HK-2 (cell line): ENCODE data around the gene SUGT1.
"Not testable (repeated sequence)": the region's sequence is repeated elsewhere in the genome, so short reads cannot be mapped to it uniquely, and the experiment has no call there.

Experiments used
- DNase-seq: peaks from one replicate; pipeline ENCODE4 v3.0.0-alpha.2; 2018; ENCODE audit not compliant: unreplicated experiment

The SUGT1 gene

GRCh38 chr13:52652196-52652979 lies at the start of gene SUGT1:
Gene SUGT1, plus strand, starts transcription at chr13:52652836. Its CDS starts 85 bp downstream, at chr13:52652921.
- peak; percentile 88 for DNase-seq

DNA sequence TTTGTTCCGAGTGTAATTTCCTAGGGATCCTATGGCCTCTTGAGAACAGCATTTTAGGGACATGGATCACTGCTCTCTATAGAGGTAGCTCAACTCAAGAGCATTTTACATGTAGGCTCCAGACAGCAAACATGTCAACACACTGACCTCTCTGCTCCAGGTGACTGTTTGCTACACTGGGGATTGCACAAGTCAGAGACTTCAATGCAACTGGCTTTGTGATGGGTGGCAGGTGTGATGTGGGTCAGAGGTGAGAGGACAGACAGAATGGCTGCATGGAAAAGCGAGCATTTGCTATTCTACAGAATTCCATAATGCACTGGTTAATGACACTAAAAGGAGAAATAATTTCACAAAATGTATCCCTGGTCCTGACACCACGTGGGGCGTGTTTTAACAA lies 49.3 kb upstream of the SUGT1 start:
- DNase-seq, result not testable (repeated sequence)

- not testable (repeated sequence) for DNase-seq
Observed at GRCh38 chr13:52606126-52606525, 46.5 kb upstream of the SUGT1 start.

DNA sequence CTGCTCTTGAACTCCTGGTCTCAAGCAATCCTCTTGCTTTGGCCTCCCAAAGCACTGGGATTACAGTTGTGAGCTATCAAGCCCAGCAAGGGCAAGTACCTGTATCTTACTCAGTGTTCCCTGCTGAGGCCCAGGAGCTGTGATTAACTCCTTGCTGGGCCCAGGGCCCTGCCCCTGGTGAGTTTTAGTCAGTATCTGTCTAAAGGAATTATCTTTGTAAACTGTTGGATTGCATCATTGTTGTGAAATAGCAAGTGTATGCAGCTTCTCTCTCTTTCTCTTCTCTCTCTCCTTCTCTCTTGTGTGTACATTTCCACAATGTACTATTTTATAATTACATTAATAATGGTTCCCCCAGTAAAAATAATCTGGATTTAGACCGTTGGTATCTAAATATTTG lies 45.8 kb upstream of the SUGT1 start:
- DNase-seq, result not testable (repeated sequence)

GRCh38 chr13:52608184-52608583 lies 44.5 kb upstream of the SUGT1 start:
- not testable (repeated sequence) for DNase-seq

DNA sequence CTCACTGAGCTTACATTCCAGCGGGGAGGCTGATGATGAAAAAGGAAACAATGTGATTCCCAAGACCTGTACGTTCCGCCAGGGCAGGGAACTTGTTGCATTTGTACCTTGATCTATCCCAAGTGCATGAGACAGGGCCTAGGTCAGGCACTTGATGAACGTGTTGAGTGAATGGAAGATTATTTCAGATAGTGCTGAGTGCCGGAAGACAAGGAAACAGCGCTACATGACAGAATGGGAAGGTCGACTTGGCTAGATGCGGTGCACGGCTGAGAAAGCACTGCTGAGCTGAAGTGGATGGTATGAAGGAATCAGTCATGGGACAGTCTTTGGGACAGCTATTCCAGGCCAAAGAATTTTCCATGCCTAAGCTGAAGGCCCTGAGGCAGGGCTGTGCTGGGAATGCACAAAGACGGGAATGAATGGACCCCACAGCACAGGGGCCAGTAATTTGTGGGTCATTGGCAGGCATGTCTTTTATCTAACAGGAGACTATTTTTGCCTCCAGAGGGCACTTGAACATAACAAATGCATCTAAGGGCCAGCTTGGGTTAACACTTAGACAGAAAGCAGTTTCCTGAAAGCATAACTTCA lies 43.5 kb upstream of the SUGT1 start:
- DNase-seq, result not testable (repeated sequence)

- DNase-seq, result not testable (repeated sequence)
Observed at GRCh38 chr13:52610158-52610557, 42.5 kb upstream of the SUGT1 start.

GRCh38 chr13:52615134-52615801 lies 37.4 kb upstream of the SUGT1 start:
- no peak for DNase-seq

GRCh38 chr13:52615812-52616211 lies 36.8 kb upstream of the SUGT1 start:
- no peak for DNase-seq

- peak; percentile 85 for DNase-seq
Observed at GRCh38 chr13:52617070-52618060, 35.3 kb upstream of the SUGT1 start.

GRCh38 chr13:52631083-52631690 lies 21.4 kb upstream of the SUGT1 start:
- DNase-seq, result not testable (repeated sequence)

- no peak for DNase-seq
Observed at GRCh38 chr13:52638666-52639328, 13.8 kb upstream of the SUGT1 start.

- DNase-seq, result no peak
Observed at GRCh38 chr13:52642131-52642530, 10.5 kb upstream of the SUGT1 start, which contains the start of gene HNRNPA1L2. Gene HNRNPA1L2, plus strand, starts transcription at chr13:52642431. Its CDS starts 62 bp downstream, at chr13:52642493.

GRCh38 chr13:52644108-52644507 lies 8.5 kb upstream of the SUGT1 start:
- no peak for DNase-seq

DNA sequence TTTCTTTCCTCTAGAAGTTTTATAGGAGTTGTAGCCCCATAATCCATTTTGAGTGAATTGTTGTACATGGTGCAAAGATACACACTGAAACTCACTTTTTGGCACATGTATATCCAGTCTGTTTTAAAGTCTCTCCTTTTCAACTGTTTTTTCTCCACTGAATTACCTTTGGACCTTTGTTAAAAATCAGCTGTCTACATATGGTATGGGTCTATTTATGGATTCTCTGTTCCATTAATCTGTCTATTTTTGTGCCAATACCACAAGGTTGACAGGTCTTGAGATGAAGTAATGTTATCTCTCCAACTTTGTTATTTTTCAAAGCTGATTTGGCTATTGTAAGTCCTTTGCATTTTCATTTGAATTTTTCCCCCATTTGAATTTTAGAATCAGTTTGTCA lies 5.7 kb upstream of the SUGT1 start:
- DNase-seq, result no peak

- no peak for DNase-seq
Observed at GRCh38 chr13:52650731-52651130, 1.9 kb upstream of the SUGT1 start.

DNA sequence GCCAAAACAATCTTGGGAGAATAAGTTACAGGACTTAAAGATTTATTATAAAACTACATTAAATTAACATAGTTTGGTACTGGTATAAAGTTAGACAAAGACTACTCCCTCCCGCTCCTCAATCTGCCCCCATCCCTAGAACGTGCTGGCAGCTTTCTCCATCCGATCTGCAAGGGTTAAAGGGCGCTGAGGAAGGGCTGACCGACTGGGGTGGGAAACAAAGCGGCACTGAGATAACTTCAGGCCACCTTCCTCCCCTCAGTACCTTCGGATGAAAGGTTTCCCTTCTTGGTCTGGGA lies 790 bp upstream of the SUGT1 start:
- no peak for DNase-seq

GRCh38 chr13:52652980-52653303 lies 306 bp downstream of the SUGT1 start:
- no peak for DNase-seq

- no peak for DNase-seq
Observed at GRCh38 chr13:52659340-52659739, 6.7 kb downstream of the SUGT1 start.

DNA sequence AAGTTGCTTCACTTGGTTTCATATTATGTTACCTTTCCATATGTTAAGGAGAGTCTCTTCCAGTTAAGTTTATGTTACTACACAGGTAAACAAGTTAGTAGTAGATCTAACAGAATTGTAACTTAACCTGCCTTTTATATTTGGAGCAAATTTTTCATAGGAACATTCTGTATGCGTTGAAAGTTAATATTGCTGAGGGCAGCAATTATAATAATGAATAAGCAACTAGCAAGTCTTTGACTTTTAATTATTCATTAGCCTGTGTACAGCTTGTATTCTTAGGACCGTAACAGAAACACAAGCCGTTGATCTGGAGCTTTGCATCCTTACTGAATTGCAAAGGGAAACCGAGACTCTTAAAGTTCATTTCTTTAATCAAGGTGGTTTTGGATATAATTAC lies 11.6 kb downstream of the SUGT1 start:
- DNase-seq, result no peak

- no peak for DNase-seq
Observed at GRCh38 chr13:52665325-52665724, 12.7 kb downstream of the SUGT1 start.
